ENCODE measurements around the gene PEX14.

DNA sequence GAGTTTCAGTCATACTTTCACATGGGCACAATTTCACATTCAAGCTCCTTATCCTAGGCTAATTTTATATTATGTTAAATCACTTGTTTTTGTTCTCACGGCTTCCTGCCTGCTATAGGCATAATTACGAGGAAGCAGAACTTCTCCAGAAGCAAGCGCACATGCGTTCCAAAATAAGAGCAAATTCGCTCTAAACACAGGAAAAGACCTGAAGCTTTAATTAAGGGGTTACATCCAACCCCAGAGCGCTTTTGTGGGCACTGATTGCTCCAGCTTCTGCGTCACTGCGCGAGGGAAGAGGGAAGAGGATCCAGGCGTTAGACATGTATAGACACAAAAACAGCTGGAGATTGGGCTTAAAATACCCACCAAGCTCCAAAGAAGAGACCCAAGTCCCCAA is 25.0 kb upstream of the PEX14 start, which contains the start of gene CORT:
- TF ChIP-seq, protein P1, sequence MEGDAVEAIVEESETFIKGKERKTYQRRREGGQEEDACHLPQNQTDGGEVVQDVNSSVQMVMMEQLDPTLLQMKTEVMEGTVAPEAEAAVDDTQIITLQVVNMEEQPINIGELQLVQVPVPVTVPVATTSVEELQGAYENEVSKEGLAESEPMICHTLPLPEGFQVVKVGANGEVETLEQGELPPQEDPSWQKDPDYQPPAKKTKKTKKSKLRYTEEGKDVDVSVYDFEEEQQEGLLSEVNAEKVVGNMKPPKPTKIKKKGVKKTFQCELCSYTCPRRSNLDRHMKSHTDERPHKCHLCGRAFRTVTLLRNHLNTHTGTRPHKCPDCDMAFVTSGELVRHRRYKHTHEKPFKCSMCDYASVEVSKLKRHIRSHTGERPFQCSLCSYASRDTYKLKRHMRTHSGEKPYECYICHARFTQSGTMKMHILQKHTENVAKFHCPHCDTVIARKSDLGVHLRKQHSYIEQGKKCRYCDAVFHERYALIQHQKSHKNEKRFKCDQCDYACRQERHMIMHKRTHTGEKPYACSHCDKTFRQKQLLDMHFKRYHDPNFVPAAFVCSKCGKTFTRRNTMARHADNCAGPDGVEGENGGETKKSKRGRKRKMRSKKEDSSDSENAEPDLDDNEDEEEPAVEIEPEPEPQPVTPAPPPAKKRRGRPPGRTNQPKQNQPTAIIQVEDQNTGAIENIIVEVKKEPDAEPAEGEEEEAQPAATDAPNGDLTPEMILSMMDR (IDR thresholded peaks at IDR 0.05): no peak
- TF ChIP-seq EP300 (IDR thresholded peaks at IDR 0.05) (no peak), POLR2AphosphoS5 (IDR thresholded peaks at IDR 0.05) (no peak)

All from gastroesophageal sphincter (tissue), 3 donors.